HPDE6-E6E7 (cell line): ENCODE data around the gene CUX1.
"Not testable (repeated sequence)": the region's sequence is repeated elsewhere in the genome, so short reads cannot be mapped to it uniquely, and the experiment has no call there.

Experiments
- DNase-seq: peaks from one replicate; pipeline ENCODE4 v3.0.0; 2011; ENCODE audit warnings: missing footprints; ENCODE audit errors: extremely low spot score

CUX1 gene

DNA sequence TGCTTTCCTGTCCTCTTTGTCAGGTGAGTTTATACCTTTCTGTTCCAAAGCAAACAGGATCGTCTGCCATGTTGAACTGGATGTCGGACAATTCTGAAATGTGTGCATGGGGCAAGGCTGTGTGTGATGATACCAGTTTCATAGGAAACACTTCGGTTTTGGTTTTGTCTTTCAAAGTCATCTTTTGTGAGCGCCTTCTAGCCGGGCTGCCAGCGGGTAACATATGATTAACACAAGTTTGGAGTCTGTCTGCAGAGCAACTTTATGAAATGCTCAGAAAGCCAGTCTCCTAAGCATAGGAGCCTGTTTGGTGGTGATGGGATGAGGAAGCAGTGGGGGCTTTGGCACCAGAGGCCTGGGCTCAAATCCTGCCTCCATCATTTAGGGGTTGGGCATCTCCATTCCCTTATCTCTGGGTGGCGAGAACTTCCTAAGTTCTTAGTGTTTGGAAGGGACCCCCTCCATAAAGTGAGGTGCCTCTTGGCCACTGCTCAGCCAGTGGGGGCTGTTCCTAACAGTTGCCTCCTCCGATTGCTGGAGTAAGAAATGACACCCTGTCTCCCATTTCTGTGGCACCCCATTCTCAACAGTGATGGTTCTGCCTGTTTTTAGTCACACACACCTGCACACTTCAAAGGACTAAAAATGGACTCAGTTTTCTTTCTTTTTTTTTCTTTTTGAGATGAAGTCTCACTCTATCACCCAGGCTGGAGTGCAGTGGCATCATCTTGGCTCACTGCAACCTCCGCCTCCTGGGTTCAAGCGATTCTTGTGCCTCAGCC, 36.8 kb downstream of the CUX1 start:
- DNase-seq: no peak

DNA sequence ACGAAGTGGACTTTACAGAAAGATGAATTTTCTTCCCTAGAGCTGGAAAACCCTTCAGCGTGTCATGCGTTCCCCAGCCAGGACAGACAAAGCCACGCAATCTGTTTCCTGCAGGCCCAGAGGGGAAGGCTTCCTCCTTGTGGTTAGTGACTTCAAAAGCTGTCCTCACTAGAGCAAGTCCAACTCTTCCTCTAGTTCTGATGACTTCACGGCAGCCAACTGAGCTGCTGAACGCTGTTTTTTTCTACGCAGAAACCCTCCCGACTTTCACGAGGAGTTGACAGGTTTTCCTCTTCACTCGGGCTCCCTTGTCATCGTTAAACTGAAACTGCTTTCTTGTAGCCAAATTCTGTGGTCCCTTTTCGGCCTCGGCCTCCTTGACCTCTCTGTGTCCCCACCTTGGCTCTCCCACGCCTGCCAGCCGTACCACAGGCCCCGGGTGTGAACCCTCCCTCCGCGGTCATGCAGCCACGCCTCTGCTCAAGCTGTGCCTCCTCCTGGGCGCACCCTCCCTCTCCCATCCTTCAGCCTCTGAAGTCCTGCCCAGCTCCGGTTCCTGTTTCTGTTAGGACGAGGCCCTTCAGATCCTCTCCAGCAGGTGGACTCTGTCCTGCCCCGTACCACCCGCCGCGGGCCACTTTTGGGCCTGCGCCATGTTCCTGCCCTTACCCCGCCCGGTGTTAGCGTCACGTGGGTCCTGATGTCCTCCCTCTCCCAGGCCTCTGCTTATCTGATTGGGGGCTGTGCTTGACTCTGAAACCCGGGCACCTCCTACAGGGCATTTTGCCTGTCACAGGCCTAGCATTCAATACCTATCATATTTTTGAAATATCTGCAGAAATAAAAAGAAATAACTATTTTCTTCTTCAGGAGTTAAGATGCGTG, 39.3 kb downstream of the CUX1 start:
- peak; percentile 95 for DNase-seq

DNA sequence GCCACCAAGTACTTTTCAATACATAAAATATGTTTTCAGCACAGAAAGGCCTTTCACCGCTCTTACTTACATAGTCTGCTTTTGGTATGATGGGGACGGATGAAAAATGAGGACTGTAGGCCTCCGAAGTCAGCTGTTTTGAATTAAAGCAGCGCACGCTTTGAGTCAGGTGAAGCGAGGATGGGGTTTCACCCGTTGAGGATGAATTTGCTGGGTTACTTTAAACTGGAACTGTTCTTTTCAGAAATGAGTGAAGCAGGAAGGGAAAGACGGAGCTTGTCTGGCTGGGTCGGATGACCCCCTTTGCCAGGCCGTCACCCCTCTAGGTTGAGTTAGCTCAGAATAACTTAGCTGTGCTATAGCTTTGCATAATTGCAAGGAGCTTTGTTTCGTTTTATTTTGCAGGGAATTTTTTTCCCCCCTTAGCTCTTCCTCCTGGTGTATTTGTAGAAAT, 40.0 kb downstream of the CUX1 start:
- no peak for DNase-seq

DNA sequence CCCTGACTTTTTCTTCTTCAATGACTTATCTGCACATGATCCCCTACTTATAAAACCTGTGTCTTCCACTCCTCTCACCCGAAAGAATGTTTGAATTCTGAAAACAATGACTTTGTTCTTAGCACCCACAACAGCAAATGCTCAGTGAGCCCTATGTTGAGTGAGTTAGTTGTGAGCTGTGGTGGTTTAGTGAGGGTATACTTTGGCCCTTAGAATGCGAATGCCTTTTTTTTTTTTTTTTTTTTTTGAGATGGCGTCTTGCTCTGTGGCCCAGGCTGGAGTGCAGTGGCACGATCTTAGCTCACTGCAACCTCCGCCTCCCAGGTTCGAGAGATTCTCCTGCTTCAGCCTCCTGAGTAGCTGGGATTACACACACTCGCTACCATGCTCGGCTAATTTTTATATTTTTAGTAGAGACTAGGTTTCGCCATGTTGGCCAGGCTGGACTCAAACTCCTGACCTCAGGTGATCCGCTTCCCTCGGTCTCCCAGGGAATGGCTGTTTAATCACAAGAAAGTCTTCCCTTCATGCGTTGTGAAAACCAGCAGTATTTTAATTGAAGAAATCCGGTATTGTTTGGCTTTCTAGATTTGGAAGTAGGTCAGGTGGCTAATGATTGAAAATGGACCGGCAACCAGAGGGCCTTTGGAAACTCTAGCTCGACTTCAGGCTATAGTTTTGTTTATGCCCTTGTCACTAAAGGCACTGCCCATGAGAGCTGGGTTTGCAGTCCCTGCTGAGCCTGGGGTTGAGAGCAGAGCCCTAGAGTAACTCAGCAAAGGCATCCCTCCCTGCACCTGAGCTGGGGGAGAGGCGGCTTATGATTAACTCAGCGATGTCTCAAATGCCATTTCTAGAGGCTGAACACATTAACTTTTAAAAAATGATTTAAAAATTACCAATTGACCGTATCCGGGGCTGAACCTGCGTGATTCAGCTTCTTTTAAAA, 41.3 kb downstream of the CUX1 start:
- DNase-seq: no peak

DNA sequence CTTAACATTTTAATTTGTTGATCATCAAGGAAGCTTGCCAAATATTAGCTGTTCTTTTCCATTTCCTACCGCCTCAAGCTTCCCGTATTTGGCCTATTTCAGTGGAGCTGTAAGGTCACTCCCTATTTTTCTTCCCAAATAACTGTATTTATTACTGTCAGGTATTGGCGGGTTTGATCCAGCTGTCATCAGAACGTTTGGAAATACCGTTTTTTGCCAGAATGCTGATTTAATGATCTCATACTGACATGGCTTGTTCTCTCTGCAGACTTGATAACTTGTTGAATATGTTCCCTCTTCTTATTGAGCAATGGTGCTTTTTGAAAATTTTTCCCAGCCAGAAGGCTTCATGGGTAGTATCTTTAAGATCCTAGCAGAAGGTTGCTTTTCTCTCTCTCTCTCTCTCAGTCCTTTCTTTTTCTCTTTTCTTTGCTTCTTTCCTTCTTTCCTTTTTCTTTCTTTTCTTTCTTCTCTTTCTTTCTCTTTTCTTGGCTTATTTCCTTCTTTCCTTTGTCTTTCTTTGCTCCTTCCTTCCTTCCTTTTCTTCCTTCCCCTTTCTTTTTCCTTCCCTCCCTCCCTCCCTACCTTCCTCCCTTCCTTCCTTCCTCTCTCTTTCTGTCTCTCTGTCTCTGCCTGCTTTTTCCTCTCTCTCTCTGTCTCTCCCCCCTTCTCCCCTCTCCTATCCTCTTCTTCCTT, 42.1 kb downstream of the CUX1 start:
- no peak for DNase-seq

- DNase-seq: no peak
Observed at GRCh38 chr7:101860316-101861217, 43.1 kb downstream of the CUX1 start.

DNA sequence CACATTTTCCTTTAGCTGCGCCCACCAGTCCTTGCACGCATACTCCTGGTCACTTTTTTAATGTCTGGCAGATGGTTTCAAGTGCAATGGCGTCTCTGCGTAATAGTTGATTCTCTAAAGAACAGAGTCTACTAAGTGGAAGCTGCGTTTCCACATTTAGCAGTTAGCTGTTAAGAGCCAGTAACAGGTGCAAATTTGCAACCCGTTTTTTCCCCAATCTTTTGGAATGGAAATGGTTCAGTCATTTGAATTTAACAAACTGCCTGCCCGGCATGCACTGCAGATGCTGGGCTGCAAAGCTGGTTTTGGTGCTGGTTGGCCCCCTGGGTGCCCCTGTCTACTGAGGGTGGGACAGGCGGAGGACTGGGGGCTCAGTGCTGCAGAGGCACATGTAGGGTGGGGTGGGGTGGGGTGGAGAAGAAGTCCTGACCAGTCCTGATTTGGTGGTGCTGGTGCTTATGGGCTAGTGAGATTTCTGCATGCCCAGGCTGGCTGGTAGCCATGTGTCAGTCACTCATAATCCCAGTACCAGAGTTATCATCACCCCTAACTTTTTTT, 43.9 kb downstream of the CUX1 start:
- DNase-seq: no peak

DNA sequence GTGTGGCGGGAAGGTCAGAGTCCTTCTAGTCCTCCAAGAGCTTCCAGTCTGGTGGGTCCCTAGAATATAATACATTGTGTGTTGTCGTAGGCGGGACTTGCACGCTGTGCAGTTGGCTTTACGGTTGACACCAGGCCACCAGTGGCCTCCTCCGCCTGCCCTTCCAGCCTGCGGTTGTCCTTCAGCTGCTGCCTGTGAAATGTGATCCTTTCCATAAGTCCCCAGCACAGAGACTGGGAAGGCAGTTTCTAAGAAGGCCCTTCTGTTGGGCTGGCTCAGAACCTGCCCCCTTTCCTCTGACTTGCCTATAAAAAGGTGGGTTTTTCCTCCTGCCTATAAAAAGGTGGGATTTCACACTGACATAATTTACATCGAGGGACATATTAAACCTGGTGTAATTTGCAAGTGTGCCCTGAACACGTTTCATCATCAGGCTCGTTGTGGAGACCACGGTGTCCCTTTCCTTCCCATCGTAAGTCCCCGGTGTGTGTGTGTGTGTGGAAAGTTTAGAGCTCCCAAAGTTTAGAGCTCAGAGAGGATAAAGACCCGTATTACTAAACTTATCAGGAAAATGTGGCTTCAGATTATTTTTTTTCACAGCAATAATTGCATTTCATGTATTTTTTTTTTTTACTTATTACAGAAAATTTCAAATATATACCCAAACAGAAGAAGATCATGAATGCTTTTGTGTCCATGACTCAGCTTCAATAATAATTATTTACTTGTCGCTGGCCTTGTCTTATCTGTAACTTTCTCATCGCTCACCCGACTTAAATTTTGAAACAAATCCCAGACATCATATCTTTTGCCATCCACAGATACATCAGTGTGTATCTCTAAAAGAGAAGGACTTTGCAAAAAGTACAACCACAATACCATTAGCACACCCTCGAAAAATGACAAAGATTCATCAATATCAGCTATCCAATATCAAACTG, 45.1 kb downstream of the CUX1 start:
- no peak for DNase-seq

DNA sequence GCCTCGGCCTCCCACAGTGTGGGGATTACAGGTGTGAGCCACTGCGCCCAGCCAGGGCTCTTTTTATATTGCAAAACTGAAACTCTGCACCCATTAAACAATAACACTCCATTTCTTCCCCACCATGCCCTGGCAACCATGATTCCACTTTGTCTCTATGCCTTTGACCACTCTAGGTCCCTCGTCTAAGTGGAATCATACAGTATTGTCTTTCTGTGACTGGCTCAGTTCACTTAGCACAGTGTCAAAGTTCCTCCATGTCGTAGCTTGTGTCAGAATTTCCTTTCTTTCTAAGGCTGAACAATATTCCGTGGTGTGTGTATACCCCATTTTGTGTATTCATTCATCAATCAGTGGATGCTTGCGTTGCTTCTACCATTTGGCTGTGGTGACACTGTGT, 46.2 kb downstream of the CUX1 start:
- no peak for DNase-seq

DNA sequence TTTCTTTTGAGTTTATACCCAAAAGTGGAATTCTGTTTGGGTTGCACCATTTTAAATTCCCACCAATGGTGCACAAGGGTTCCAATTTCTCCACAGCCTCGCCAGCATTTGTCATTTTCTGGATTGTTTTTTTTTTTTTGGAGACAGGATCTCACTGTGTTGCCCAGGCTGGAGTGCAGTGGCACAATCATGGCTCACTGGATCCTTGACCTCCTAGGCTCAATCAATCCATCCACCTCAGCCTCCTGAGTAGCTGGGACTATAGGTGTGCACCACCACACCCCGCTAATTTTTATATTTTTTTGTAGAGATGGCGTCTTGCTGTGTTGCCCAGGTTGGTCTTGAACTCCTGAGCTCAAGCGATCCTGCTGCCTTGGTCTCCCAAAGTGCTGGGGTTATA, 46.6 kb downstream of the CUX1 start:
- DNase-seq: no peak

GRCh38 chr7:101865031-101865430, 47.6 kb downstream of the CUX1 start:
- DNase-seq: no peak

DNA sequence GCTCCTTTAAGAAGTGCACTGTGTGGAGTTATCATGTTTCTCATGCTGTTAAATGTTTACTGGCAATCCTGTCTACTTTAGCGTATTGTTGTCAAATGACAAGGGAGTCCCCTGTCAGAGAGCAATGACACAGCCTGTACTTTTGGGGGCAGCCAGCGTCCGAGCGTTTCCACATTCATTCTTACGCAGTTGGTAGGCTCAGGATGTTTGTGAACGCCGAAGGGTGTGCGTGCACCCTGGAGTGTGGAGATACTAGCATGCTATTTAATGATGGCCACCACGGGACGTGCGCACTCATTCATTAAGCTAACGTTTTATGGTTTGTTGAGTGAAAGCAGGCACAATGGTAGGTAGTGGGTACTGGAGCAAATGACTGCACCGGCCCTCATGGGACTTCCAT, 48.0 kb downstream of the CUX1 start:
- DNase-seq: no peak

GRCh38 chr7:101866328-101866727, 48.9 kb downstream of the CUX1 start:
- no peak for DNase-seq

DNA sequence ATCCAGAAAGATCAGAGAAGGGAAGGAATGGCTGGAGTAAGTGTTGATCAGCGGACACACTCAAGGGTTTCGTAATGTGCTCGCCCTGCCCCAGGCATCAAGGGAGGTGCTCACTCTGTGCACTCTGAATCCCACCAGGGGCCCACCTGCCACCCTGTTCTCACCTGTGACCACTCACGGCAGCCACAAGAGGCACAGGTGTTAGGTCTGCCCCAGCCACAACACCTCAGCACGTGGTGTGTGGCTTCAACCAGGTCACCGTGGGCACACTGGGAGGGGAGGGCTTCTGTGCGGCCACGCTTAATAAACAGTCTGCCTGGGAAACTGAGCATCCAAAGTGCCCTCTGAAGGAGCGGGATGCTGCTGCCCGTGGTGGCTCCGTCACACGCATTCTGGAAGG, 49.8 kb downstream of the CUX1 start:
- DNase-seq: no peak

- not testable (repeated sequence) for DNase-seq
Observed at GRCh38 chr7:101867681-101868080, 50.3 kb downstream of the CUX1 start.

DNA sequence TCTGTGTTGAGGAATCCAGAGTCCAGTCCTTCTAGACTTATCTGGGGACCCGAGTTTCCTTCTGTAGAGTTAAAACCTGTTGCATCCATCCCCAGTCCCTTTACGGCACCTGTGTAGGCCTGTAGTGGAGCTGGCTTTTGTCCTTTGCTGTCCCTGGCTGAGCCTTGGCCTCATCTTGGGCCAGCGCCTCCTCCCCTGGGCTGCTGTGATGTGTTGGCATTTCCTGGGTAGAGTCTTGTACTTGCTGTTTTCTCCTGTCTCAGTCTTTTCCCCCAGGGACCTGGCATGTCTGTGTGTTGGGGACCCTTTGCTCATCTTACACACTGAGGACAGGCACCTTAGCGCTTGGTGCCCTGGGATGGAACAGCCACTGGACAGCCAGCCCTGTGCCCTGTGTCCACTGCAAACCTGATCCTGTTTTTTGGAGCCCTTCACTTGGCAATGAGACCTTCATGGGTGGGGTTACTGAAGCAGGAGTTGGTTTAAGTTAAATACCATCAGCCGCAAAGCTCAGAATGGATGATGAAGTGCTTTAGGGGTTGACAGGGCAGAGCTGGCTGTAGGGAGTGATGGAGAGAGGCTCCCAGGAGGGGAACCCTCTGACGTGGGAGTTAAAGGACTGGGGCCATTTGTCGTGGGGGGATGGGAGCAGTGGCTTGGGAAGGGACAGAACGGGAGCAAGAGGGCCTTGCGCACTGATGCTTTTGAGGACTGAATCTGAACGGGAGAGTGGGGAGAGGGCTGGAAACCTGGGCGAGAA, 50.9 kb downstream of the CUX1 start:
- no peak for DNase-seq

GRCh38 chr7:101869026-101869900, 51.8 kb downstream of the CUX1 start:
- DNase-seq: no peak
